Type B pancreatic cell (in vitro differentiated cells): ENCODE measurements around the gene TCF4. TPM values are rescaled to one million over a fixed set of nuclear protein-coding genes. Genes with fewer than 3 reads are reported as not detected.

ENCODE experiments used
- DNase-seq: peaks from one replicate; pipeline ENCODE4 v3.0.0; 2021; ENCODE audit warnings: mixed read lengths; ENCODE audit not compliant: unreplicated experiment; ENCODE audit errors: extremely low spot score
- H3K27ac Mint-ChIP-seq: 2 replicates; pipeline ENCODE4 v1.8.0; 2021; ENCODE audit warnings: mild to moderate bottlenecking, mixed read lengths
- H3K27me3 Mint-ChIP-seq: 2 replicates; pipeline ENCODE4 v1.8.0; 2021; ENCODE audit warnings: mixed read lengths
- H3K36me3 Mint-ChIP-seq: 2 replicates; pipeline ENCODE4 v1.8.0; 2021; ENCODE audit warnings: mixed read lengths
- H3K4me1 Mint-ChIP-seq: one replicate; pipeline ENCODE4 v1.8.0; 2021; ENCODE audit warnings: mixed read lengths; ENCODE audit not compliant: unreplicated experiment
- H3K4me3 Mint-ChIP-seq: 2 replicates; pipeline ENCODE4 v1.8.0; 2021; ENCODE audit warnings: mild to moderate bottlenecking, mixed read lengths
- H3K9me3 Mint-ChIP-seq: 2 replicates; pipeline ENCODE4 v1.8.0; 2021; ENCODE audit warnings: mixed read lengths
- total RNA-seq: library from RNA; stranded (reverse); gene quantifications from 2 replicates; pipeline ENCODE4 v1.2.1, GENCODE V29; 2021; ENCODE audit warnings: low replicate concordance
- TF ChIP-seq, protein P1 (sequence below): fragments of 200-600 bp; sonication (generic); conservative IDR thresholded peaks from 2 replicates; pipeline ENCODE4 v1.5.0; 2021; ENCODE audit warnings: antibody characterized with exemption, mild to moderate bottlenecking

The TCF4 gene
- total RNA-seq, 1 donor from 2014 or later, result 189 TPM

DNA sequence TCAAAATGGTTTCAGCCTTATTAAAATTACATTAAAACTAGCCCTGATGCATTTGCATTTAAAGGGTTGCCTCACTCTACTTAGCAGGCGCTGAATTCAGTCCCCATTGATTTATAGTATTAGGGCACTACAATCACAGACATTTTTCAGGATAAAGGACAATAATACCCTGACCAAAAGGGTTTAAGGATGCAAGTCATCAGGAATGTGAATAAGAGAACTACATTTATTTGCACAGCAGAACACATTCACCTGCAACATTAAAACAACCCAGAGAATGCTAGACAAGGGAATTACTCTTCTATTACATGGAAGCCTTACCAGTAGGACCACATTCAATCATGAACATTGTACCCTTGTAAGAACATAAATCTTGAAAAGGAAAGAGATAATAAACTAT, 93.6 kb downstream of the TCF4 start:
- no peaks in the 10 kb centered on the region for H3K27me3 Mint-ChIP-seq
- no peak overlapping the region for H3K27ac Mint-ChIP-seq
- TF ChIP-seq, protein P1, sequence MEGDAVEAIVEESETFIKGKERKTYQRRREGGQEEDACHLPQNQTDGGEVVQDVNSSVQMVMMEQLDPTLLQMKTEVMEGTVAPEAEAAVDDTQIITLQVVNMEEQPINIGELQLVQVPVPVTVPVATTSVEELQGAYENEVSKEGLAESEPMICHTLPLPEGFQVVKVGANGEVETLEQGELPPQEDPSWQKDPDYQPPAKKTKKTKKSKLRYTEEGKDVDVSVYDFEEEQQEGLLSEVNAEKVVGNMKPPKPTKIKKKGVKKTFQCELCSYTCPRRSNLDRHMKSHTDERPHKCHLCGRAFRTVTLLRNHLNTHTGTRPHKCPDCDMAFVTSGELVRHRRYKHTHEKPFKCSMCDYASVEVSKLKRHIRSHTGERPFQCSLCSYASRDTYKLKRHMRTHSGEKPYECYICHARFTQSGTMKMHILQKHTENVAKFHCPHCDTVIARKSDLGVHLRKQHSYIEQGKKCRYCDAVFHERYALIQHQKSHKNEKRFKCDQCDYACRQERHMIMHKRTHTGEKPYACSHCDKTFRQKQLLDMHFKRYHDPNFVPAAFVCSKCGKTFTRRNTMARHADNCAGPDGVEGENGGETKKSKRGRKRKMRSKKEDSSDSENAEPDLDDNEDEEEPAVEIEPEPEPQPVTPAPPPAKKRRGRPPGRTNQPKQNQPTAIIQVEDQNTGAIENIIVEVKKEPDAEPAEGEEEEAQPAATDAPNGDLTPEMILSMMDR, result no peak
- peaks cover 20% of the 10 kb centered on the region for H3K4me1 Mint-ChIP-seq
- no peaks in the 10 kb centered on the region for H3K9me3 Mint-ChIP-seq
- H3K36me3 Mint-ChIP-seq, result no peaks in the 10 kb centered on the region
- no peak overlapping the region for H3K4me3 Mint-ChIP-seq
- no peak for DNase-seq

DNA sequence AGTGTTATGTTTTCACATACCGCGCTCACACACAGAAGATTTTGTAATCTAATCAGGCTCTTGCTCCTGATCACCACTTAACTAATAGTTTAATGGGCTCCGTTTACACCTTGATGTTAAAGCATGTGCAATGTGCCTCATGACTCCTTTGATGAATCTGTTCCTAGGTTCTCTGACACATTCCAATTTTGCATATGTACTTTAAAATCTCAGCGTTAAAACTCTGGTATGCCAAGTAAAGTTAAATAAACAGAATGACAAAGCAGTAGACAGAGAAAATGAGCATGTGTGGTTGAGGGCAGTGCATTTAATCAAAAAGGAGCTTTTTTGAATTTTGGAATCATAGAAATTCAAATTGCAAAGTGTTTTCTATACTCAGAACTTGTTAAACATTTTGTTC, 96.4 kb downstream of the TCF4 start:
- no peak overlapping the region for H3K4me3 Mint-ChIP-seq
- no peaks in the 10 kb centered on the region for H3K27me3 Mint-ChIP-seq
- peaks cover 28% of the 10 kb centered on the region for H3K4me1 Mint-ChIP-seq
- no peak for DNase-seq
- H3K36me3 Mint-ChIP-seq, result peaks cover 4% of the 10 kb centered on the region
- H3K9me3 Mint-ChIP-seq, result peaks cover 4% of the 10 kb centered on the region
- no peak overlapping the region for H3K27ac Mint-ChIP-seq
- TF ChIP-seq, protein P1, result no peak

DNA sequence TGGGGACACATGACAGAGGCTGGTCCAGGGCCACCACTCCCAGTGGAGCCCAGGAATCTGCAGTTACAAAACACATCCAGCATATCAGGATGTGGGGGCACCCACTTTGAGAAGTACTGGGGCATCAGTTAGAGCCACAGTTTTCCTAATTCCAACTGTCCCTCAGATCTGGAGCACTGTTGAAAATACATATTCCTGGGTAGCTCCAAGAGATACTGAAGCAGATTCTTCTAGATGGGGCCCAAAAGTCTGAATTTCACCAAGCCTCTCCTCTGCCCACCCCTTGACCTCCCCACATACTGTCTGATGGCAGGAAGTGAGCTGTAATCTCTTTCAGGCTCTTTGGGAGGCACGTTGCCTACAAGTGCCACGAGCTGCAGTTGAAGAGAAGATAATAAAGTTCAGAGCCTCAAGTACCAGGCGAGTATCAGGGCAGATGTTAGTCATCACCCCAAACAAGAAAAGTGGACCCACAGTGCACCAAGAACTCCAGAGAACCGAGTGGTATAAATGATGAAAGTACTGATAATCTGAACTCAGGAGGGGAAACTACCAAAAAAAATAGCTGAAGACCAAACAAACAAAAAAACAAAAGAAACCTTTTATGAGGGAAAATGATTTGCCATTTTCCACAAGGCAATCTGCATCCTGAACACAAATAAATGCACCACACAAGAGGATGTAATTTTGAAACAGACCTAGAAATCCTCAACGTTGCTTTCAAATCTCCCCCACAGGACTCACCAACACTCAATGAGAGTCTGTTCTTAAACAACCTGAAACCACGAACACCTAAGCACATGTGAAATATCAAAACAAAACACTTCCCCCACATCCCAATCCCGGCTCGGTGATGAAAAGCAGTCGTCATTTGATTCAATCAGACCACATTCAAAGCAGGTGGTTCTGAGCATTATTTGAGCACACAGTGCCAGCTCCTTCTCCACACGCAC, 98.7 kb downstream of the TCF4 start:
- TF ChIP-seq, protein P1, result no peak
- H3K4me1 Mint-ChIP-seq, result peaks cover 23% of the 10 kb centered on the region
- H3K36me3 Mint-ChIP-seq, result peaks cover 4% of the 10 kb centered on the region
- H3K27ac Mint-ChIP-seq, result no peak overlapping the region
- no peaks in the 10 kb centered on the region for H3K27me3 Mint-ChIP-seq
- DNase-seq, result no peak
- no peak overlapping the region for H3K4me3 Mint-ChIP-seq
- peaks cover 4% of the 10 kb centered on the region for H3K9me3 Mint-ChIP-seq

DNA sequence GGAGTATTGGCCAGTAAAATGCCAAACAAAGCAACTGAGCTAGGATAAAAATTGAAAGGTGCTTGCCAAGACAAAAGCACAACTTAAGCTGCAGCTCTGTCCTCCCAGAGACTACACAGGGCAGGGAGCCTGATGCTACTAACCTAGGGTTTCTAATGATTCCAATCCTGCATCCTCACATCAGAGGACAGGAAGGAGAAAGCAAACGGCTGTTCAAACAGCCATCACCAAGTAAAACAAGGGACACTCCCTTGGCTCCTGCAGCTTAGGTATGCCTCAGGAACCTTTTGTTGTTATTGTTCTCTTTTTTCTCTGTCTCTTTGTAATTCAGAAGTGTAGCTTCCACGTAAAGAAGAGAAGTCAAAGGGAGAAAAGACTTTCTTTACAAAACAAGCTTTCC, 99.5 kb downstream of the TCF4 start:
- H3K4me3 Mint-ChIP-seq, result no peak overlapping the region
- TF ChIP-seq, protein P1, result no peak
- DNase-seq, result no peak

DNA sequence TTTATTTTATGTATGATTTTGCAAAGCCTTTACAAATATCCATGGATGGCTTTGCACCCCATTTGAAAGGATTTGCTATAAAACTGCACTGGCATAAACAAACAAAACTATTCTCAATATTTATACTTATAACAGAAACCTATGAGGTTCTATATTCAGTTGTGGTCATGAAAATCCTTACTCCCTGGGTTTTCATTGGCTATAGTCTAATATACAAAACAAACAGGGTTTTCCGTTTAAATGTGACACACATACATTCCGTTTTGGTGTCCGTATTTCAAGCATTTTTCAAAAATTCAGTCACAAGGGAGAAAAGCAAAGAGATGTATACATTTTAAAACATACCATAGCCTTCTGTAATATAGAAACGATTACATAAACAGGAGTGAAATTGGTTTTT, 100.0 kb downstream of the TCF4 start:
- Mint-ChIP-seq H3K27ac (no peak overlapping the region), H3K4me3 (no peak overlapping the region), H3K4me1 (peaks cover 21% of the 10 kb centered on the region), H3K27me3 (no peaks in the 10 kb centered on the region), H3K36me3 (peaks cover 8% of the 10 kb centered on the region), H3K9me3 (peaks cover 4% of the 10 kb centered on the region)
- TF ChIP-seq, protein P1, result no peak
- DNase-seq, result no peak

More for the DNA sequence above, 99.5 kb downstream of the TCF4 start:
- Mint-ChIP-seq H3K36me3 (peaks cover 4% of the 10 kb centered on the region), H3K9me3 (peaks cover 4% of the 10 kb centered on the region), H3K27me3 (no peaks in the 10 kb centered on the region), H3K4me1 (peaks cover 21% of the 10 kb centered on the region), H3K27ac (no peak overlapping the region)
